ENCODE results near the gene NDUFAF2.
"Not testable (repeated sequence)": the region's sequence is repeated elsewhere in the genome, so short reads cannot be mapped to it uniquely, and the experiment has no call there.

NDUFAF2 gene

GRCh38 chr5:61052882-61053281 lies 107.9 kb downstream of the NDUFAF2 start:
- DNase-seq, result no peak

GRCh38 chr5:61053937-61054336 lies 108.9 kb downstream of the NDUFAF2 start:
- DNase-seq, result no peak

GRCh38 chr5:61055434-61056006 lies 110.5 kb downstream of the NDUFAF2 start:
- DNase-seq, result peak; percentile 5

- DNase-seq, result no peak
These were observed 114.5 kb downstream of the NDUFAF2 start for GRCh38 chr5:61059499-61059898.

- no peak for DNase-seq
These were observed 124.1 kb downstream of the NDUFAF2 start for GRCh38 chr5:61069150-61069549.

- no peak for DNase-seq
These were observed 126.5 kb downstream of the NDUFAF2 start for GRCh38 chr5:61071526-61071925.

- DNase-seq, result no peak
These were observed 131.6 kb downstream of the NDUFAF2 start for GRCh38 chr5:61076626-61077025.

GRCh38 chr5:61081741-61082140 lies 136.7 kb downstream of the NDUFAF2 start:
- no peak for DNase-seq

GRCh38 chr5:61082516-61083280 lies 137.7 kb downstream of the NDUFAF2 start:
- DNase-seq, result no peak

- no peak for DNase-seq
These were observed 139.7 kb downstream of the NDUFAF2 start for GRCh38 chr5:61084658-61085057.

- DNase-seq, result no peak
These were observed 140.9 kb downstream of the NDUFAF2 start for GRCh38 chr5:61085885-61086284.

- DNase-seq, result no peak
These were observed 142.9 kb downstream of the NDUFAF2 start for GRCh38 chr5:61087921-61088320.

GRCh38 chr5:61089351-61089750 lies 144.3 kb downstream of the NDUFAF2 start:
- DNase-seq, result no peak

GRCh38 chr5:61093046-61093771 lies 148.2 kb downstream of the NDUFAF2 start:
- DNase-seq, result not testable (repeated sequence)

GRCh38 chr5:61097465-61097864 lies 152.5 kb downstream of the NDUFAF2 start:
- no peak for DNase-seq

GRCh38 chr5:61098251-61098995 lies 153.4 kb downstream of the NDUFAF2 start:
- DNase-seq, result no peak

- no peak for DNase-seq
These were observed 155.4 kb downstream of the NDUFAF2 start for GRCh38 chr5:61100437-61100836.

- no peak for DNase-seq
These were observed 169.4 kb downstream of the NDUFAF2 start for GRCh38 chr5:61114441-61114840.

GRCh38 chr5:61115968-61116367 lies 171.0 kb downstream of the NDUFAF2 start:
- no peak for DNase-seq

GRCh38 chr5:61119066-61119465 lies 174.1 kb downstream of the NDUFAF2 start:
- no peak for DNase-seq

- no peak for DNase-seq
These were observed 175.5 kb downstream of the NDUFAF2 start for GRCh38 chr5:61120534-61120933.

- no peak for DNase-seq
These were observed 178.1 kb downstream of the NDUFAF2 start for GRCh38 chr5:61123145-61123544.

- no peak for DNase-seq
These were observed 185.3 kb downstream of the NDUFAF2 start for GRCh38 chr5:61130289-61130688.

Measured in central memory CD4-positive, alpha-beta T cell (primary cell).